ENCODE results near the gene DOCK6. TPM values are rescaled to one million over a fixed set of nuclear protein-coding genes. Genes with fewer than 3 reads are reported as not detected.

The DOCK6 gene
- polyA plus RNA-seq, 1 donor (not counting 4 experiments of a cell fraction or from before 2014, with no cell fraction given), result 9.1 TPM

DNA sequence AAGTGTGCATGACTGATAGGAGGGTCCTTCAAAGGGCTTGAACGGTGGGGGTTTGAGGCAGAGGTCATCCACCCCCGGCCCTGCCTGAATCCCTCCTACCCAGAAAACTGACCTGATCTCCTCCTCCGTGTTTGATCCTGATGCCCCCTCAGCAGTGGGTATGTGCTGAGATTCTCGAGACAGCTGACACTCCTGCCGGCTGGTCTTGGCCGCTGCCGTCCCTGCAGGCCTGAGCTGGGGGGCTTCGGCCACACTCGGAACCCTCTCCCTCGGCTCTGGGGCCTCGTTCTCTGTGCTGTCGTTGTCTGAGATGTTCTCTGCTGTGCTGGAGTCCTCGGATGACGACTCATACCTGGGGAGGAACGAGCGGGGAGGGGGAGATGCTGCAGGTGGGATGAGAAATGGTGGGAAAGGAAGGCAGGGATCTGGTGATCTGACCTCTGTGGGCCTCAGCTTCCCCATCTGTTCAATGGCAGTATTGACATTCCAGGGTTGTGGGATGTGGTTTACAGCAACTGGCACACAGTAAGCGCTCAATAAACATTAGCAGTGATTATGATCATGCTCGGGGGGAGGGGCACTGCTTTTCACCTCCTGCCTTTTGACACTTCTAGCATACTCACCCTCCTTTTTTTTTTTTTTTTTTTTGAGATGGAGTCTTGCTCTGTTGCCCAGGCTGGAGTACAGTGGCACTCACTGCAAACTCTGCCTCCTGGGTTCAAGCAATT is 85.7 kb downstream of the DOCK6 start:
- Histone ChIP-seq H3K9me3 (ENCODE audit: control insufficient read depth, low read depth, low read length) (no peaks in the 10 kb centered on the region), H2AFZ (ENCODE audit: control insufficient read depth, low read length) (no peak overlapping the region), H3K9ac (ENCODE audit: control insufficient read depth, extremely low read depth, insufficient read depth, low read length) (no peak overlapping the region), H3K4me1 (ENCODE audit: control insufficient read depth, extremely low read depth, insufficient read depth, low read length) (no peaks in the 10 kb centered on the region), H3K27me3 (ENCODE audit: control insufficient read depth, extremely low read depth, insufficient read depth, low read length) (no peaks in the 10 kb centered on the region), H4K20me1 (ENCODE audit: control insufficient read depth, extremely low read depth, insufficient read depth, low read length) (no peaks in the 10 kb centered on the region), H3K4me3 (ENCODE audit: control insufficient read depth in 2 of 3, extremely low read depth in 1 of 3, insufficient read depth in 2 of 3, low read depth in 1 of 3, low read length in 3 of 3) (no peak overlapping the region), H3K36me3 (ENCODE audit: control insufficient read depth in 2 of 2, extremely low read depth in 1 of 2, insufficient read depth in 2 of 2, low read length in 2 of 2) (no peaks in the 10 kb centered on the region), H3K27ac (ENCODE audit: control insufficient read depth, insufficient read depth, low read length) (no peak overlapping the region), H3K4me2 (ENCODE audit: control insufficient read depth, extremely low read depth, insufficient read depth, low read depth, low read length) (no peak overlapping the region), H3K79me2 (ENCODE audit: control insufficient read depth, insufficient read depth, low read length) (no peaks in the 10 kb centered on the region), H3K9me1 (ENCODE audit: control insufficient read depth, extremely low read depth, insufficient read depth, low read length) (no peaks in the 10 kb centered on the region)
- FAIRE-seq (no peak), DNase-seq (ENCODE audit: low read depth, low spot score) (no peak)
- dilution Hi-C loops (cut with MboI; ENCODE audit: extremely low pct_ligation_motif_present, low sequenced_read_pairs), result no loop called here
- TF ChIP-seq CTCF (optimal IDR thresholded peaks at IDR 0.05 in 1 of 3, IDR thresholded peaks at IDR 0.05 in 1 of 3, conservative IDR thresholded peaks at IDR 0.05 in 1 of 3; ENCODE audit: extremely low read depth in 1 of 3, insufficient read depth in 2 of 3, low read length in 3 of 3) (no peak), EZH2 (IDR thresholded peaks at IDR 0.05; ENCODE audit: low read length) (no peak)

DNA sequence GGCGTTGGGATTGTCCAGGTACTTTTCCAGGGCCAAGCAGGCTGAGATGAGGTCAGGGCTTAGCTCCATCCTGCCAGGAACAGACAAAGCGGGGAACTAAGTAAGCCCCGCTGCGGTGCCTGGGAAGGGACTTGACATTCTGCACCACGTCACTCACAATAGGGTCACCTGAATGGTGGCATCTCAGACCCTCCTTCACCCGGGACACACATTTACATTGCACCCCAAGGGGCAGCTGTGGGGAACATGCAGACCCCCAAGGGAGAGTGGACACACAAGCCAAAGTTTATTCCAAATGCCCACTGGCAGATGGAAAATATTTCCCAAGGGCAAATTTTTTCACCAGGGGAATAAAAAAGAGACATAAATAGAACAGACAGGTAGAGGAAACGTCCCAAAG is 86.4 kb downstream of the DOCK6 start:
- H3K4me2 ChIP-seq (ENCODE audit: control insufficient read depth, extremely low read depth, insufficient read depth, low read depth, low read length), result no peak overlapping the region
- no peak for FAIRE-seq
- no peaks in the 10 kb centered on the region for H3K79me2 ChIP-seq (ENCODE audit: control insufficient read depth, insufficient read depth, low read length)
- H3K36me3 ChIP-seq (ENCODE audit: control insufficient read depth in 2 of 2, extremely low read depth in 1 of 2, insufficient read depth in 2 of 2, low read length in 2 of 2), result no peaks in the 10 kb centered on the region
- no peak overlapping the region for H2AFZ ChIP-seq (ENCODE audit: control insufficient read depth, low read length)
- dilution Hi-C loops (cut with MboI; ENCODE audit: extremely low pct_ligation_motif_present, low sequenced_read_pairs), result no loop called here
- no peaks in the 10 kb centered on the region for H3K9me1 ChIP-seq (ENCODE audit: control insufficient read depth, extremely low read depth, insufficient read depth, low read length)
- no peak for DNase-seq (ENCODE audit: low read depth, low spot score)
- no peaks in the 10 kb centered on the region for H3K9me3 ChIP-seq (ENCODE audit: control insufficient read depth, low read depth, low read length)
- TF ChIP-seq EZH2 (IDR thresholded peaks at IDR 0.05; ENCODE audit: low read length) (no peak), CTCF (optimal IDR thresholded peaks at IDR 0.05 in 1 of 3, IDR thresholded peaks at IDR 0.05 in 1 of 3, conservative IDR thresholded peaks at IDR 0.05 in 1 of 3; ENCODE audit: extremely low read depth in 1 of 3, insufficient read depth in 2 of 3, low read length in 3 of 3) (no peak)
- H4K20me1 ChIP-seq (ENCODE audit: control insufficient read depth, extremely low read depth, insufficient read depth, low read length), result no peaks in the 10 kb centered on the region
- H3K4me3 ChIP-seq (ENCODE audit: control insufficient read depth in 2 of 3, extremely low read depth in 1 of 3, insufficient read depth in 2 of 3, low read depth in 1 of 3, low read length in 3 of 3), result no peak overlapping the region
- no peak overlapping the region for H3K9ac ChIP-seq (ENCODE audit: control insufficient read depth, extremely low read depth, insufficient read depth, low read length)
- no peaks in the 10 kb centered on the region for H3K4me1 ChIP-seq (ENCODE audit: control insufficient read depth, extremely low read depth, insufficient read depth, low read length)
- H3K27ac ChIP-seq (ENCODE audit: control insufficient read depth, insufficient read depth, low read length), result no peak overlapping the region
- H3K27me3 ChIP-seq (ENCODE audit: control insufficient read depth, extremely low read depth, insufficient read depth, low read length), result no peaks in the 10 kb centered on the region

All from keratinocyte (primary cell).